NT2/D1 (cell line): ENCODE results near the gene GFM1.
"Not testable (repeated sequence)": the region's sequence is repeated elsewhere in the genome, so short reads cannot be mapped to it uniquely, and the experiment has no call there.

ENCODE experiments used
- DNase-seq: peaks from one replicate; pipeline ENCODE4 v3.0.0-alpha.2; 2011; ENCODE audit warnings: low read depth, low spot score
- H3K27me3 ChIP-seq: 2 replicates; pipeline ENCODE4 v1.6.0; 2011; ENCODE audit warnings: mild to moderate bottlenecking; ENCODE audit not compliant: insufficient read length, insufficient read depth
- H3K36me3 ChIP-seq: 2 replicates; pipeline ENCODE4 v1.6.1; 2011; ENCODE audit warnings: mild to moderate bottlenecking, low read length, mixed read lengths; ENCODE audit not compliant: insufficient read depth, insufficient read length
- H3K4me1 ChIP-seq: 2 replicates; pipeline ENCODE4 v1.5.1; 2011; ENCODE audit not compliant: insufficient read depth, insufficient read length
- H3K4me3 ChIP-seq: 2 replicates; pipeline ENCODE4 v1.5.1; 2011; ENCODE audit warnings: low read depth; ENCODE audit not compliant: insufficient read length
- H3K9ac ChIP-seq: 2 replicates; pipeline ENCODE4 v1.6.0; 2011; ENCODE audit warnings: low read depth; ENCODE audit not compliant: insufficient read length
- H3K9me3 ChIP-seq: 2 replicates; pipeline ENCODE4 v1.5.1; 2011; ENCODE audit warnings: mild to moderate bottlenecking, low read length; ENCODE audit not compliant: insufficient read depth
- SUZ12 ChIP-seq: IDR thresholded peaks from 2 replicates; pipeline ENCODE4 v1.6.1; 2011; ENCODE audit not compliant: insufficient read length, insufficient read depth; ENCODE audit errors: extremely low read depth
- YY1 ChIP-seq: IDR thresholded peaks from 2 replicates; pipeline ENCODE4 v1.6.1; 2011; ENCODE audit not compliant: insufficient read length, insufficient read depth
- ZNF274 ChIP-seq: IDR thresholded peaks from 2 replicates; pipeline ENCODE4 v1.6.1; 2011; ENCODE audit warnings: mild to moderate bottlenecking, low read depth, low read length

The GFM1 gene

GRCh38 chr3:158678687-158679086 lies 34.4 kb downstream of the GFM1 start:
- H3K4me3 ChIP-seq = no peak overlapping the region
- no peaks in the 10 kb centered on the region for H3K4me1 ChIP-seq
- TF ChIP-seq YY1 = no peak
- no peak for TF ChIP-seq ZNF274
- TF ChIP-seq SUZ12 = no peak
- no peak for DNase-seq
- H3K9me3 ChIP-seq = no peaks in the 10 kb centered on the region
- peaks cover 27% of the 10 kb centered on the region for H3K36me3 ChIP-seq
- H3K9ac ChIP-seq = no peak overlapping the region
- no peaks in the 10 kb centered on the region for H3K27me3 ChIP-seq

- H3K9me3 ChIP-seq = no peaks in the 10 kb centered on the region
- H3K4me1 ChIP-seq = no peaks in the 10 kb centered on the region
- H3K9ac ChIP-seq = no peak overlapping the region
- H3K27me3 ChIP-seq = no peaks in the 10 kb centered on the region
- peaks cover 24% of the 10 kb centered on the region for H3K36me3 ChIP-seq
- no peak overlapping the region for H3K4me3 ChIP-seq
- TF ChIP-seq SUZ12 (no peak), ZNF274 (no peak), YY1 (no peak)
- DNase-seq = no peak
Measured at GRCh38 chr3:158679547-158680000, 35.2 kb downstream of the GFM1 start.

DNA sequence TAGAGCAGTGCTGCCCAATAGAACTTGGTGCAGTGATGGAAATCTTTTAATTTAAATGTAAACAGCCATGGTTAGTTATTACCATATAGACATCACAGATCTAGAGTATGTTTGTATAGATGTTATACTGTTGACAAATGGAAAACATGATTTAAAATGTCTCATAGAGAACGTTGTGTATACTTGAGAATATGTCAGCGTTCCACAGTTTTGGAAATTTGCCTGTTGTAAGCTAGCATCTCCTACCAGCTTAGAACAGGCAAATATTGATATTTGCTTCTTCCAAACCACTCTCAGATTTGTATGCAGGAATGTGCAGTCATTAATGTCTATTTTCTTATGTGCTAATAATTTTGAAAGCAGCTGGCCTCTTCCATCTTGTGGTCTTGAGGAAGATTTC lies 36.5 kb downstream of the GFM1 start:
- no peak overlapping the region for H3K4me3 ChIP-seq
- no peak for DNase-seq
- H3K9ac ChIP-seq = no peak overlapping the region
- no peaks in the 10 kb centered on the region for H3K27me3 ChIP-seq
- H3K36me3 ChIP-seq = peaks cover 33% of the 10 kb centered on the region
- H3K9me3 ChIP-seq = no peaks in the 10 kb centered on the region
- no peak for TF ChIP-seq ZNF274
- TF ChIP-seq SUZ12 = no peak
- no peak for TF ChIP-seq YY1
- H3K4me1 ChIP-seq = no peaks in the 10 kb centered on the region

DNA sequence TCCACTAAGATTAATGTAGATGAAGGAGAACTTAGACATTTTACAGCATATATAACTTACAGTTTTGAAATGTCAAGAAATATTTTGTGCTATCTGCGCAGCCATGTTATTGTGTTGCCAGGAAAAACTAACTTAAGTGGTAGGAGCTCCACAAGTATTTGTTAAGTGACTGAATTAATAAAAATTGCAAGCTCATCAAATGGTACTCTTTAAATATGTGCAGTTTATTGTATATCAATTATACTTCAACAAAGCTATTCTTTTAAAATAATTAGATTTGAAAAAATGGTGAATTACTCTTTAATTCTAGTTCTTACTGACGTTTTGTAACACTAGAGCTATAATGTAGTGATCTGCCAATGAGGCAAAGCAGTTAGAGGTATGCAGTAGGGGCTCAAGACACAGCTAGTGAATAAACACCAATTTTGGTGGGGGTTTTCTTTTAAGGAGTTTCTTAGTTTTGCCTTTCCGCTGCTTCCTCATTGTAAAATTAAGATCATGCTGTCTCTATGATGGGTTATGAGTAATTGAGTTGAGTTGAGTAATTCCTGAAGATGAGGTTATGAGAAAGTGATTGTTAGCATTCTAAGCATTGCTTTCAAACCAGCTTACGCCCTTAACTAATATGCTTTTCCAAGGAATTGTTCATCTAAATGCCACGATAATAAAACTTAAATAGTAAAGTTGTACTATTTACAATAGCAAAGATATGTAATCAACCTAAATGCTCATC lies 39.1 kb downstream of the GFM1 start:
- no peak for TF ChIP-seq ZNF274
- TF ChIP-seq YY1 = no peak
- TF ChIP-seq SUZ12 = no peak
- no peaks in the 10 kb centered on the region for H3K4me1 ChIP-seq
- H3K9me3 ChIP-seq = no peaks in the 10 kb centered on the region
- DNase-seq = no peak
- H3K27me3 ChIP-seq = no peaks in the 10 kb centered on the region
- peaks cover 24% of the 10 kb centered on the region for H3K36me3 ChIP-seq
- no peak overlapping the region for H3K4me3 ChIP-seq
- H3K9ac ChIP-seq = no peak overlapping the region

DNA sequence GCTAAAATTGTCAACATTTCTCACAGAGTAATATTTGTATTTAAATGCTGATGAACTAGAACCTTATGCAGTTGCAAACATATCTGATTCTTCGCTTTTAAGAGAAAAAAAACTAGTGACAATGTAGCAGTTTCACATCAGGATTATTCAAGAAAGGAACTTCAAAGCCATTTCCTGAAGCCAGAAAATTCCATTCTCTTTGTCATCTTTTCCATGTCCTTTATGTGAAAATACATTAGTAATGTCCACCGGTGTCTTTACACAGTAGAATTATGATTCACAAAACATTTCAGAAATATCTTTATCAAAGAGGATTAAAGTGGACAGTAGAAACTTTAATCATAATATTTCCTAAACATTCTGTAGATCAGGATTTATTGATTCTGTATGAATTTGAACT lies 40.8 kb downstream of the GFM1 start:
- Histone ChIP-seq H3K4me3 (no peak overlapping the region), H3K4me1 (no peaks in the 10 kb centered on the region), H3K9me3 (no peaks in the 10 kb centered on the region), H3K9ac (no peak overlapping the region), H3K27me3 (no peaks in the 10 kb centered on the region), H3K36me3 (peaks cover 28% of the 10 kb centered on the region)
- no peak for DNase-seq
- TF ChIP-seq SUZ12 (no peak), ZNF274 (no peak), YY1 (no peak)

DNA sequence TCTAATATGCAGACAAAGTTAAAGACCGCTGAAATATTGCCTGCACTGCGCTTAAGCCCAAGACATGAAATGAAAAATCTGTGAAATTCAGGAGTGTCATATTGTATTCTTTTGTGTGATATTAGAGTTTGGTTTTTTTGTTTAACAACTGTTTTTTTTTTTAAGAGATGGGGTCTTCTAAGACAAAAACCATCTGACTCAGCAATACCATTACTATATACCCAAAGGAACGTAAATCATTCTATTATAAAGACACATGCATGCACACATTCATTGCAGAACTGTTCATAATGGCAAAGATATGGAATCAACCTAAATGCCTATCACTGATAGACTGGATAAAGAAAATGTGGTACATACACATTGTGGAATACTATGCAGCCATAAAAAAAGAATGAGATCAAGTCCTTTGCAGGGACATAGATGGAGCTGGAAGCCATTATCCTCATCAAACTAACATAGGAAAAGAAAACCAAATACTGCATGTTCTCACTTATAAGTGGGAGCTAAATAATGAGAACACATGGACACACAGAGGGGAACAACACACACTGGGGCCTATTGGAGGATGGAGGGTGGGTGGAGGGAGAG lies 49.6 kb downstream of the GFM1 start:
- H3K36me3 ChIP-seq = peaks cover 60% of the 10 kb centered on the region
- DNase-seq, H3K27me3 ChIP-seq, H3K4me3 ChIP-seq, H3K9me3 ChIP-seq, H3K4me1 ChIP-seq, H3K9ac ChIP-seq: not testable (repeated sequence)

GRCh38 chr3:158696618-158697017 lies 52.3 kb downstream of the GFM1 start:
- Histone ChIP-seq H3K27me3 (no peaks in the 10 kb centered on the region), H3K4me3 (no peak overlapping the region), H3K36me3 (peaks cover 40% of the 10 kb centered on the region), H3K9ac (no peak overlapping the region), H3K9me3 (no peaks in the 10 kb centered on the region), H3K4me1 (no peaks in the 10 kb centered on the region)
- TF ChIP-seq YY1 = no peak
- DNase-seq = no peak

DNA sequence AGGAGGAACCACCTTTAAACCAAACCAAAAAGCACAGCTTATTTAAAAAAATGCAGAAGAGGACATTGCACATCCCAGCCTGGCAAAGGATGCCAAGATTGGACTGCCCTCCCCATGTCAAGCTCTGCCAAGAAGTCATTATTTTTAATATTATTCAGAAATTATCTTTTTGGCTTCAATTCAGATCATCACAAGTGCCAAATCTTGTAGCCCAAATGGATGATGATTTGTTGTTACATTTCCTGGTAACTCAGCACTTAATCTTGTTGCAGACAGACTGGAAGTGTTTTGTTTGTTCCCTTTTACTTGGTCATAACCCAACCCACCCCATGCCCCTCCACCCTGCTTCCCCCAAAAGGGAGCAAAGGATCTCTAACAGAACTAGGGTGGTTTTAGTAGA lies 56.2 kb downstream of the GFM1 start:
- no peaks in the 10 kb centered on the region for H3K4me1 ChIP-seq
- no peaks in the 10 kb centered on the region for H3K27me3 ChIP-seq
- no peak overlapping the region for H3K9ac ChIP-seq
- TF ChIP-seq SUZ12 (no peak), YY1 (no peak), ZNF274 (no peak)
- no peaks in the 10 kb centered on the region for H3K9me3 ChIP-seq
- DNase-seq = no peak
- peaks cover 15% of the 10 kb centered on the region for H3K36me3 ChIP-seq
- H3K4me3 ChIP-seq = no peak overlapping the region
